Measurements from ENCODE around the gene PRDX6. TPM values are rescaled to one million over a fixed set of nuclear protein-coding genes. Genes with fewer than 3 reads are reported as not detected.

The PRDX6 gene
- total and polyA plus RNA-seq, 2 of the 4 experiments (the other 2 are of a cell fraction), result 373 to 426 TPM

- Histone ChIP-seq H3K4ac (ENCODE audit: low read depth, low read length) (no peak overlapping the region), H3K36me3 (ENCODE audit: control insufficient read depth, insufficient read depth, low read length) (peaks cover 52% of the 10 kb centered on the region), H2BK15ac (ENCODE audit: low read depth, low read length) (no peak overlapping the region), H3K27me3 (ENCODE audit: control insufficient read depth, insufficient read depth, low read length) (no peaks in the 10 kb centered on the region), H3K14ac (replicated peaks; ENCODE audit: low read depth, low read length) (no peak overlapping the region), H2AK9ac (replicated peaks; ENCODE audit: low read depth, low read length, poor library complexity) (no peak overlapping the region), H3K4me1 (ENCODE audit: control insufficient read depth, insufficient read depth, low read length) (no peaks in the 10 kb centered on the region), H3K4me3 (ENCODE audit: insufficient read depth, low read depth, low read length) (no peak overlapping the region), H3K9me3 (ENCODE audit: control insufficient read depth, insufficient read depth, low read length) (no peaks in the 10 kb centered on the region), H3K79me1 (ENCODE audit: low read depth in 1 of 2, low read length in 2 of 2) (peaks cover 8 to 19% of the 10 kb centered on the region in 2 experiments), H4K91ac (ENCODE audit: insufficient read depth, low read depth, low read length) (no peak overlapping the region), H4K8ac (ENCODE audit: low read depth in 2 of 2, low read length in 2 of 2) (no peak overlapping the region), H3K23ac (ENCODE audit: low read depth, low read length) (no peak overlapping the region), H2BK20ac (ENCODE audit: low read depth, low read length) (no peak overlapping the region), H3K9me1 (ENCODE audit: insufficient read depth, low read length) (peaks cover 2% of the 10 kb centered on the region; the same call in 1 of the 2 replicates), H3K18ac (ENCODE audit: low read depth, low read length) (no peak overlapping the region), H2AK5ac (ENCODE audit: low read depth, low read length) (no peak overlapping the region), H2BK5ac (ENCODE audit: low read depth, low read length, poor library complexity, severe bottlenecking) (no peak overlapping the region), H4K20me1 (ENCODE audit: insufficient read depth, low read length) (0 out of 2 replicates have a peak, but pooled peaks cover under 1% of the 10 kb centered on the region), H4K5ac (ENCODE audit: low read depth, low read length) (no peak overlapping the region), H3K4me2 (ENCODE audit: low read depth, low read length) (no peak overlapping the region), H2AFZ (replicated peaks; ENCODE audit: low read length, poor library complexity) (no peak overlapping the region), H3K27ac (ENCODE audit: insufficient read depth, low read length) (no peak overlapping the region), H3K56ac (ENCODE audit: extremely low read depth, insufficient read depth, low read length) (no peak overlapping the region), H3K9ac (ENCODE audit: low read depth, low read length) (no peak overlapping the region), H2BK120ac (ENCODE audit: low read depth, low read length) (no peak overlapping the region)
- in situ Hi-C loops (cut with MboI; ENCODE audit: low sequenced_read_pairs), result no loop called here
- CTCF ChIA-PET, result no interaction called here
- WGBS, 2 experiments (ENCODE audit: extremely low coverage in 2 of 2, insufficient read length in 1 of 2), result no CpG with 5 or more reads among the region's 7 CpGs
- intact Hi-C loops (cut with micrococcal nuclease), result no loop called here
- no peak for ATAC-seq (ENCODE audit: low read depth)
- POLR2A ChIA-PET (ENCODE audit: unreplicated experiment), result no interaction called here
- dilution Hi-C loops (cut with HindIII; ENCODE audit: low sequenced_read_pairs, unreplicated experiment), result no loop called here
- DNase-seq, result no peak
- BruUV-seq (replicated peaks), result no TSS peak
- TF ChIP-seq SMC3 (IDR thresholded peaks at IDR 0.05; ENCODE audit: low read depth, low read length), result no peak
- no peak for TF ChIP-seq NFE2L2 (IDR thresholded peaks at IDR 0.05; ENCODE audit: low read depth, low read length)
- TF ChIP-seq POLR2A (IDR thresholded peaks at IDR 0.05; ENCODE audit: low read depth, low read length), result no peak
- TF ChIP-seq FOS (IDR thresholded peaks at IDR 0.05; ENCODE audit: low read depth, low read length), result no peak
- no peak for TF ChIP-seq CEBPB (IDR thresholded peaks at IDR 0.05; ENCODE audit: low read depth, low read length)
- TF ChIP-seq RFX5 (IDR thresholded peaks at IDR 0.05; ENCODE audit: low read depth, low read length), result no peak
- no peak for TF ChIP-seq BHLHE40 (IDR thresholded peaks at IDR 0.05; ENCODE audit: low read depth, low read length)
- no peak for TF ChIP-seq RAD21 (IDR thresholded peaks at IDR 0.05; ENCODE audit: low read length)
- TF ChIP-seq, protein P1, sequence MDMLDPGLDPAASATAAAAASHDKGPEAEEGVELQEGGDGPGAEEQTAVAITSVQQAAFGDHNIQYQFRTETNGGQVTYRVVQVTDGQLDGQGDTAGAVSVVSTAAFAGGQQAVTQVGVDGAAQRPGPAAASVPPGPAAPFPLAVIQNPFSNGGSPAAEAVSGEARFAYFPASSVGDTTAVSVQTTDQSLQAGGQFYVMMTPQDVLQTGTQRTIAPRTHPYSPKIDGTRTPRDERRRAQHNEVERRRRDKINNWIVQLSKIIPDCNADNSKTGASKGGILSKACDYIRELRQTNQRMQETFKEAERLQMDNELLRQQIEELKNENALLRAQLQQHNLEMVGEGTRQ (IDR thresholded peaks at IDR 0.05; ENCODE audit: low read depth, low read length), result no peak
- TF ChIP-seq MXI1 (IDR thresholded peaks at IDR 0.05; ENCODE audit: borderline replicate concordance, low read depth, low read length), result no peak
- no peak for TF ChIP-seq CHD1 (IDR thresholded peaks at IDR 0.05; ENCODE audit: low read depth, low read length)
- TF ChIP-seq RCOR1 (IDR thresholded peaks at IDR 0.05; ENCODE audit: insufficient replicate concordance, low read length), result no peak
- TF ChIP-seq MAFK (IDR thresholded peaks at IDR 0.05; ENCODE audit: low read depth, low read length), result no peak
- TF ChIP-seq ELK1 (IDR thresholded peaks at IDR 0.05; ENCODE audit: borderline replicate concordance, low read depth, low read length), result no peak
- no peak for TF ChIP-seq MAZ (IDR thresholded peaks at IDR 0.05; ENCODE audit: borderline replicate concordance, low read depth, low read length)
- TF ChIP-seq CTCF (conservative IDR thresholded peaks at IDR 0.05; ENCODE audit: low read depth, low read length), result no peak
Measured at GRCh38 chr1:173485401-173485800, 8.3 kb downstream of the PRDX6 start.

Measured in IMR-90 (cell line).